Measurements from ENCODE around the gene ZSWIM4. TPM values are rescaled to one million over a fixed set of nuclear protein-coding genes. Genes with fewer than 3 reads are reported as not detected.

ZSWIM4 gene
- polyA plus RNA-seq, 3 donors: 6.6 to 11.1 (median 9.8) TPM

DNA sequence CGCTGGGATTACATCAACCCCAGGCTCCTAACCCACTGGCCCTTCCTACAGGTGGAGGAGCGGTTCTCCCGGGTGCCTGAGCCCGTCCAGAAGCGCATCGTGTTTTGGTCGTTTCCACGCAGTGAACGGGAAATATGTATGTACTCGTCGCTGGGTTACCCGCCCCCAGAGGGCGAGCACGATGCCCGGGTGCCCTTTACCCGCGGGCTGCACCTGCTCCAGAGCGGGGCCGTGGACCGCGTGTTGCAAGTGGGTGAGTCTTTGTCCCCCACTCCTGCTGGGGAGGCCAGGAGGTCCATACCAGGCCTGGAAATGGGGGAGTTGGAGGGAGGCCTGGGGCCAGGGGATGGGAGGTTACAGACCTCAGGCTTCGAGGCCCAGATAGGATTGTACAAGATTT, 4.4 kb downstream of the ZSWIM4 start:
- DNase-seq (ENCODE audit: extremely low read depth in 1 of 11, low read depth in 9 of 11, low spot score in 4 of 11): no peak

DNA sequence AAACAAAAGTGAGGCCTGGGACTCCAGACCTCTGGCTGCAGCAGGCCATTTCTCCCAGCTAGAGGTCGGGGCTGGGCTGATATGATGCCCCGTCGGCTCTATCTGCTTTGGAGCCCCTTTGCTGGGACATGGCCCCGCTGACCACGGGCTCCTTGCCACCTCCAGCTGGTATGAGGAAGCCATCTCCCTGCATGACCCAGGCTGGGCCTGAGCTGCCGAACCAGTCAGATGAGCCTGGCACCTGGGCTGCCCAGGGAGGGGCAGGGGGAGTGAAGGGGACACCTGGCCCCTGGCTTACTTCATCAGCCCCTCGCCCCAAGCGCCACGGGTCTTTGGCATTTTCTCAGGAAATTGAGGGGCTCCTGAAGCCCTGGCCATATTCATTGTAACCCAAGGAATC, 7.8 kb downstream of the ZSWIM4 start:
- DNase-seq (ENCODE audit: extremely low read depth in 1 of 11, low read depth in 9 of 11, low spot score in 4 of 11): no peak

DNA sequence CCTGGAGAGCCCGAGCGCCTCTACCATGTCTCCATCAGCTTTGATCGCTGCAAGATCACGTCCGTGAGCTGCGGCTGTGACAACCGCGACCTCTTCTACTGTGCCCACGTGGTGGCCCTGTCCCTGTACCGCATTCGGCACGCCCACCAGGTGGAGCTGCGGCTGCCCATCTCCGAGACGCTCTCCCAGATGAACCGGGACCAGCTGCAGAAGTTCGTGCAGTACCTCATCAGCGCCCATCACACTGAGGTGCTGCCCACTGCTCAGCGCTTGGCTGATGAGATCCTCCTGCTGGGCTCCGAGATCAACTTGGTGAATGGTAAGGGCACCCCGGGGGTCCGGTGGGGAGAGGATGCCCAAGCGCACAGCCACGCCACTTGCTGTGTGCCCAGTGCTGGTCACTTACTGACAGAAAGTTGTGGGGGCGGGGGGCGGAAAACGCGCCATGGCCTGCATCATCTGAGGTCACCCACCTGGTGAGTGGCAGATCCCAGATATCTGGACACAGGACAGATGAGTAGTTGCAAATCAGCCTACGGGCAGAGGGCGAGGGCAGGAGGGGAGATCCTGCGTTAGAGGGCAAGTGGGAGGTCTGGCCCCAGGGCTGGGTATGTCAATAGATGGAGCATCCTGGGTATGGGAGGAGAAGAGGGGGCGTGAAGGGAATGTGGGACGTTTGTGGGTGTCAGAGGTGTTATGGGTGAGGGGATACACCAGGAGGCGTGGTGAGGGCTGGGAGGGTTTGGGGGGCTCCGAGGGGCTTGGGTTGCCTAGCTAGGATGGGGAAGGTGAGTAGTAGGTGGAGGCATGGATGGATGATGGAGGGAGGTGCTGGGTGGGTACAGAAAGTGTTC, 9.8 kb downstream of the ZSWIM4 start:
- no peak for DNase-seq (ENCODE audit: extremely low read depth in 1 of 11, low read depth in 9 of 11, low spot score in 4 of 11)

DNA sequence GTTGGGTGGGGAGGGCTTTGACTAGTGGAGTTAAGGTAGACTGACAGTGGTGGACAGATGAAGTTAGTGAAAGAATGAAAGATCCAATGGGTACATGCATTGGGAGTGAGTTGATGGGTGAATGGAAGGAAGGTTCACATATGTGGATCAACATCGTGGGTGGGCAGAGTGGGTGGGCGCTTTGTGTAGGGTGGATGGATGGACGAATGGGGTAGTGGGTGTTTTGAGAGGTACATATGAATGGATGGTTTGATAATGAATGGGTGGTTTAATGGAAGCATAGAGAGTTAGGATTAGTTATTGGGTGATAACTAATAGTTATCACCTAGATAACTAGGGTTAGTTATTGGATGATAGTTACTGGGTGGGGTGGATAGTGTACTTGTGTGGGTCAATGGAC, 11.5 kb downstream of the ZSWIM4 start:
- DNase-seq (ENCODE audit: extremely low read depth in 1 of 11, low read depth in 9 of 11, low spot score in 4 of 11): no peak

DNA sequence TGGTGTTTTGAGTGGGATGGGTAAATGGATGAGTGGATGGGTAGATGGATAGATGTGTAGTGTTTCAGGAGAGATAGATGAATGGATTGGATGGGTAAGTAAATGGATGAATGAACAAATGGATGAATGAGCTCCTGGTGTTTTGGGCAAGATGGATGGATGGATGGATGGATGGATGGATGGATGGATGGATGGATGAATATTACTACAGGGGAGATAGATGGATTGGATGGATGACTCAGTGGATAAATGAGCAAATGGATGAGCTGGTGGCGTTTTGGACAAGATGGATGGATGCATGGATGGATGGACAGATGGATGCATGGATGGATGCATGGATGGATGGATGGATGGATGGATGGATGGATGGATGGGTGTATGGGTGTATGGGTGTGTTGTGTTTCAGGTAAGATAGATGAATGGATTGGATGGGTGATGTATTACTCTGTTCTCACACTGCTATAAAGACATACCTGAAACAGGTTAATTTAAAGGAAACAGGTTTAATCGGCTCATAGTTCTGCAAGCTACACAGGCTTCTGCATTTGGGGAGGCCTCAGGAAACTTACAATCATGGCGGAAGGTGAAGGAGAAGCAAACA, 12.3 kb downstream of the ZSWIM4 start:
- no peak for DNase-seq (ENCODE audit: extremely low read depth in 1 of 11, low read depth in 9 of 11, low spot score in 4 of 11)

DNA sequence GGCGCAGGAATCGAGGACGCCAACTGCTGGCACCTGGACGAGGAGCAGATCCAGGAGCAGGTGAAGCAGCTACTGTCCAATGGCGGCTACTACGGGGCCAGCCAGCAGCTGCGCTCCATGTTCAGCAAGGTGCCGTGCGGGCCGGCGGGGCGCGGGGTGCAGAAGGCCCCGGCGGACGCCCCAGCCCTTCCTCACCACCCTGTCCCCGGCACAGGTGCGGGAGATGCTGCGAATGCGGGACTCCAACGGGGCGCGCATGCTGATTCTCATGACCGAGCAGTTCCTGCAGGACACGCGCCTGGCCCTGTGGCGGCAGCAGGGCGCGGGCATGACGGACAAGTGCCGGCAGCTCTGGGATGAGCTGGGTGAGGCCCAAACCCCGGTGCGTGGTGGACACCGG, 13.6 kb downstream of the ZSWIM4 start:
- no peak for DNase-seq (ENCODE audit: extremely low read depth in 1 of 11, low read depth in 9 of 11, low spot score in 4 of 11)

DNA sequence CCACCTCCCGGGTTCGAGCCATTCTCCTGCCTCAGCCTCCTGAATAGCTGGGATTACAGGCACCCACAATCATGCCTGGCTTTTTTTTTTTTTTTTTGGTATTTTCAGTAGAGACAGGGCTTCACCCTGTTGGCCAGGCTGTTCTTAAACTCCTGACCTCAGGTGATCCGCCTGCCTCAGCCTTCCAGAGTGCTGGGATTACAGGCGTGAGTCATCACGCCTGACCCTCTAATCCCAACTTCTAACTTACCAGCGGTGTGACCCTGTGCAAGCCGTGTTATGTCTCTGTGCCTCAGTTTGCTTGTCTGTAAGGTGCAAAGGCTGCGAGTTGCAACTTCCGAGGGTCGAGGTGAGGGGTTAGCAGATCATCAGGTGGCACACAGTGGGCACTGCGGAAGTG, 17.3 kb downstream of the ZSWIM4 start:
- no peak for DNase-seq (ENCODE audit: extremely low read depth in 1 of 11, low read depth in 9 of 11, low spot score in 4 of 11)

DNA sequence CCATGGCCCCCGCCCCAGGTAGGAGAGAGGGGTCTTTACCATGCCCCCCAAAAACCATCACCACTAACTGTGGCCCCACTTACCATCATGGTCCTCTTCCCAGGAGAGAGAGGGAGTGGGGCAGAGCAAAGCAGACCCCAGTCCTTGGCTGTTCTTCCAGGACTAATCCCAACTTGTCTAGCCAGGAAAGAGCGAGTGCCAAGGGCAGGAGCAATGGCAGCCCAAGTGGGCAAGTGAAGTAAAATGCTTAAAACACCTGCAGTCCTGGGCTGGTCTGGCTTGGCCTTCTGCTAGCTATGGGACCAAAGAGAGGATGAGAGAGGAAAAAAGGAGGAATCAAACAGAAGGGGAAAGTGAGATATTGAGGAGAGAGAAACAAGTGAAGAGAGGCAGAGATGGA, 17.9 kb downstream of the ZSWIM4 start:
- DNase-seq (ENCODE audit: extremely low read depth in 1 of 11, low read depth in 9 of 11, low spot score in 4 of 11): no peak

DNA sequence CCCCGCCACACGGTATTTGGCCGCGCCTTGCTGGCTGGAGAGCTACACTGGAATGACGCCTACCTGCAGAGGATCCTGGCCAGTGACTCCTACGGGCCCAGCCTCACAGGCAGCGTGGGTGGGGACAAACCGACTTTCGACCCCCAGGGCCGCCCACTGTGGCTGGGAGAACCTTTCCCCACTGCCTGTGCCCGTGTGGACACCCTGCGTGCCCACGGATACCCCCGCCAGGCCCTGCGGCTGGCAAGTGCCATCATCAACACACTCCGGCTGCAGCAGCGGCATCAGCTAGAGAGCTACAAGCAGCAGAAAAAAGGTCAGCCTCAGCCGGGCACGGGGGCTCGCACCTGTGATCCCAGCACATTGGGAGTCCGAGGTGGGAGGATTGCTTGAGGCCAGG, 19.3 kb downstream of the ZSWIM4 start:
- no peak for DNase-seq (ENCODE audit: extremely low read depth in 1 of 11, low read depth in 9 of 11, low spot score in 4 of 11)

DNA sequence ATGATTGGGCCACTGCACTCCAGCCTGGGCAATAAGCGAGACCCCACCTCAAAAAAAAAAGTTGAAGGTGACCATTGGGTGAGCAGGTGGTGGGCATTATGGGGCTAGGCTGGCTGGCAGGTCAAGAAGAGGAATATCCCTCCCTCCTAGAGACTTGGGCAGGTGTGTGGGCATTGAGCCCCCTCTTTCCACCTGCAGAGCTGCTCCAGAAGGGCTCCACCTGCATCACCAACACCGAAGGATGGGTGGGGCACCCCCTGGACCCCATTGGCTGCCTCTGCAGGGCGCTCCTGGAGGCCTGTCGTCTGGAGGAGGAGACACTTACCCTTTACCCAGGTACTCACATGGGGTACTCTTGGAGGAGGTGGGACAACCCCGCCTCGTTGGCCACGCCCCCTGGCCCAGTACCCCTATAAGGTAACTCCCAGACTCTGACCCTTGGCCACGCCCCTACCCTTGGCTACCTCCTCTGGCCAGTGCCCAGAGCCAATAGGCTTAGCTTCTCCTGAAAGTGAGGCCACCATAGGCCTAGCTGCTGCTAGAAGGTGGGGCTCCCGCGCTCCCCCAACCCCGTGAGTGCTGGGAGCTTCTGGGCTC, 21.9 kb downstream of the ZSWIM4 start:
- no peak for DNase-seq (ENCODE audit: extremely low read depth in 1 of 11, low read depth in 9 of 11, low spot score in 4 of 11)

DNA sequence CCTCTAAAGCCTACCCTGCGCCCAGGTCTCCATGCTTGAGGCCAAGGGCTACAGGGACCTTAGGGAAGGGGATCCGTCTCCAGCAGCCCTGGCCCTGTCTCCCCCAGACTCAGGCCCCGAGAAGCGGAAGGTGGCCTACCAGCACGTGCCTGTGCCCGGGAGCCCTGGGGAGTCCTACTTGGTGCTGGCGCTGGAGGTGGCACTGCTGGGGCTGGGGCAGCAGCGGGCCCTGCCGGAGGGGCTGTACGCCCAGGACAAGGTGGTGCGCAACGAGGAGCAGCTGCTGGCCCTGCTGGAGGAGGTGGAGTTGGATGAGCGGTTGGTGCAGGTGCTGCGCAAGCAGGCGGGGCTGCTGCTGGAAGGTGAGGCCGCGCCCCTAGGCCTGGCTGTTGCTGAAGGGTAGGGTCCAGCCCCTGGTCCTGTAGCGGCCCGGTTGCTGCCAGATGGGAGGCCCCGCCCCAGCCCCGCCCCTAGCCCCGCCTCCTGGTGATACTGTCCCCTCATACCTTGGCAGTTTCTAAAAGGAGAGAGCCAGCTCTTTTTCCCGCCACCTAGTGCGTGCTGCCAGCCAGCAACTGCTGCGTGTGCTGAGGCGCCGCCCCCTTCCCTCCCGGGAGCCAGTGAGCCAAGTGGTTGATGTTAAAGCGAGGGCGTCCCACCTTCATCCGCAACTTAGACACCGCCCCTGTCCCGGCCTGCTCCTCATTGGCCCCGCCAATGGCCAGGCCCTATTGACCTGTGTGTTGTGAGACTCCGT, 22.6 kb downstream of the ZSWIM4 start:
- DNase-seq (ENCODE audit: extremely low read depth in 1 of 11, low read depth in 9 of 11, low spot score in 4 of 11): no peak

DNA sequence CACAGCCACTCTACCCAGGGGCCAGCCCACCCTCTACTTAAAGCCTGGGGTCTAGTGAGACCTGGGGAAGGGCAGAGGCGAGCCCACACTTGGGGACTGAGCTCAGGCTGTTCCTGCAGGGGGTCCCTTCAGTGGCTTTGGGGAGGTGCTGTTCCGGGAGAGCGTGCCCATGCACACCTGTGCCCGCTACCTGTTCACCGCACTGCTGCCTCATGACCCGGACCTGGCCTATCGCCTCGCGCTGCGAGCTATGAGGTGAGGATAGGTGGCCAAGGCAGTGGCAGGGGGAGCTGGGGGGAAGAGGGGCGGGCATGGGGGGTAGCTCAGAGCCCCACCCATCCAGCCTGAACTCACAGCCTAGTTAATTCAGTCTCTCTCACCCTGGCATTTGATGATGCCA, 24.0 kb downstream of the ZSWIM4 start:
- no peak for DNase-seq (ENCODE audit: extremely low read depth in 1 of 11, low read depth in 9 of 11, low spot score in 4 of 11)

DNA sequence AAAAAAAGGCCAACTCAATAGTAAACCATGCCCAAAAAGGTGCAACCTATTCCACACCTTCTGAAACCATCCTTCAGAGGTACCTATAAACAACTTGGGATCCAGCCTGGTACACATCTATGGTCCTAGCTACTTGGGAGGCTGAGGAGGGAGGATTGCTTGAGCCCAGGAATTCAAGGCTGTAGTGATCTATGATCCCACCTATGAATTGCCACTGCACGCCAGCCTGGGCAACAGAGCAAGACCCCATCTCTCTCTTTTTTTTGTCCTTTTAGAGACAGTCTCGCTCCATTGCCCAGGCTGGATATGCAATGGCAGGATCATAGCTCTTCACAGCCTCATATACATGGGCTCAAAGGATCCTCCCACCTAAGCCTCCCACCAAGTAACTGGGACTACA, 26.0 kb downstream of the ZSWIM4 start:
- DNase-seq (ENCODE audit: extremely low read depth in 1 of 11, low read depth in 9 of 11, low spot score in 4 of 11): no peak

DNA sequence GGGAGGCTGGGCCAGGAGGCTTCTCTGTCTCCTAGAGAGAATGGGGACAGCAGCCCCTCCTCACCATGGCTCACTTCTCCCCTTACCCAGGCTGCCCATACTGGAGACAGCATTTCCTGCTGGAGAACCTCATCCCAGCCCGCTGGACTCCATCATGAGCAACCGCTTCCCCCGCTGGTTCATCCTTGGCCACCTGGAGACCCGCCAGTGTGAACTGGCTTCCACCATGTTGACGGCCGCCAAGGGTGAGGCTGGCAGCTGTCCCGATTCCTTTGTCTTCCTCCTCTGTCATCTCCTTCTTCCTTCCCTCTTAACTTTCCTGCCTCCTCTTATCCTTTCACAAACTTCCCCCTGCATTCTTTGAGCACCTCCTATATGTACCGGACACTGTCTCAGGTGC, 28.0 kb downstream of the ZSWIM4 start:
- DNase-seq (ENCODE audit: extremely low read depth in 1 of 11, low read depth in 9 of 11, low spot score in 4 of 11): no peak

DNA sequence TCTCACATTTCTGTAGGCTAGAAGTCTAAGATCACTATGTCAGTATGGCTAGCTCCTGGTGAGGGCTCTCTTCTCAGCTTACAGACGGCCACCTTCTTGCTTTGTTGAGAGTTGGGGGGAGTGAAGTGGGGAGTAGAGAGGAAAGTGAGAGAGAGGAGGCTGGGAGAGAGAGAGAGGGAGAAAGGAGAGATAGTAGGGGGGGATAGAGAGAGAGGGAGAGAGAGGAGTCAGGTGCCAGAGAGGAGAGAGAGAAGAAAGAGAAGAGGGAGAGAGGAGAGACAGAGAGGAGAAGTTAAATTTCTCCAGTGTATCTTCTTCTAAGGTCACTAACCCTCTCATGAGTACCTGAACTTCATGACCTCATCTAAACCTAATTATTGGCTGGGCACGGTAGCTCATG, 28.7 kb downstream of the ZSWIM4 start:
- no peak for DNase-seq (ENCODE audit: extremely low read depth in 1 of 11, low read depth in 9 of 11, low spot score in 4 of 11)

DNA sequence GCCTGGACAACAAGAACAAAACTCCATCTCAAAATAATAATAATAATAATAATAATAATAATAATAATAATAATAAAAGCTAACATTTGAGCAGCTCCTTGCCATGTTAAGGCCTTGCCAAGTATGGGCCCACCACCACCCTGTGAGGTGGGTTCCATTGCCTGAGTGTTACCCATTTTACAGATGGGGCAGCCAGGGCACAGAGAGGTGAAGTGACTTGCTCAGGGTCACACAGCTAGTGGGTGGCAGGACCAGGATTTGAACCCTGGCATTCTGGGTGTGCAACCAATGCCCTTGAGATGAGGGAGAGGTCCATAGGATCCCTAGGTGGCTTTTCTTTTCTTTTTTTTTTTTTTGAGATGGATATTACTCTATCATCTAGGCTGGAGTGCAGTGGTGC, 29.5 kb downstream of the ZSWIM4 start:
- no peak for DNase-seq (ENCODE audit: extremely low read depth in 1 of 11, low read depth in 9 of 11, low spot score in 4 of 11)

DNA sequence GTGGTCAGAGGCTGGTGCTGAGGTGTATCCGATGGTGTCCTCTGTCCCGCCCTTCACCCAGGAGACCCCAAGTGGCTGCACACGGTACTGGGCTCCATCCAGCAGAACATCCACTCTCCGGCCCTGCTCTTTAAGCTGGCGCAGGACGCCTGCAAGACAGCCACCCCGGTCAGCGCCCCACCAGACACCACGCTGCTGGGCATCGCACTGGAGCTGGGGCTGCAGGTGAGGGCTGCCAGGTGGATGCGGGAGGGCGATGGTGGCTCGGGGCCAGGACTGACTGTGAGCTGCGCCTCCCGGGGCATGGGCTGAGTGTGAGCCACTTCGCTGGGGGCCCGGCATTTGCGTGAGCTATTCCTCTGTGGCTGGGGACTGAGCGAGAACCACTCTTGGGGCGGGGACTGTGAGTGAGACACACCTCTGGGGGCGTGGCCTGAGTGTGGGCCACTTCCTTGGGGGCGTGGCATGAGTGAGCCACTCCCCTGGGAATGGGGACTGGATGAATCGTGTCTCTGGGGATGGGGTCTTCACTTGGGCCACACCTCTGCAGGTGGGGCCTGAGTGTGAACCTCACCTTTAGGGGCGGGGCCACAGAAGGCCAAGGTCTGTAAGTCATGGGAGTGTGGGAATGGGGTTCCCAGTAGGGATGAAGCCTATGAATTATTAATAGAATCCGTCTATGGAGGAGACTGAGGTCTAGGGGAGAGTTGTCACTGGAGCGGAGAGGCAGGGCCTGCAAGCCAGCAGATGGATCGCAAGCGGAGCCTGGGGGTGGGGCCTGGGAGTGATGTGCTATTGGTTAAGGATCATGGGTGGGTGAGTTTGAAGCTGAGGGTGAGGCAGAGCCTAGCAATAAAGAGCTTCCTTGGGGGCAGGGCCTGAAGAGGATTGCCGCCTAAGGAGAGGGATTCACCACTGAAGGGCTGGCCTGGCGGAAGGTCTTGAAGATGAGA, 30.5 kb downstream of the ZSWIM4 start:
- DNase-seq (ENCODE audit: extremely low read depth in 1 of 11, low read depth in 9 of 11, low spot score in 4 of 11): no peak

DNA sequence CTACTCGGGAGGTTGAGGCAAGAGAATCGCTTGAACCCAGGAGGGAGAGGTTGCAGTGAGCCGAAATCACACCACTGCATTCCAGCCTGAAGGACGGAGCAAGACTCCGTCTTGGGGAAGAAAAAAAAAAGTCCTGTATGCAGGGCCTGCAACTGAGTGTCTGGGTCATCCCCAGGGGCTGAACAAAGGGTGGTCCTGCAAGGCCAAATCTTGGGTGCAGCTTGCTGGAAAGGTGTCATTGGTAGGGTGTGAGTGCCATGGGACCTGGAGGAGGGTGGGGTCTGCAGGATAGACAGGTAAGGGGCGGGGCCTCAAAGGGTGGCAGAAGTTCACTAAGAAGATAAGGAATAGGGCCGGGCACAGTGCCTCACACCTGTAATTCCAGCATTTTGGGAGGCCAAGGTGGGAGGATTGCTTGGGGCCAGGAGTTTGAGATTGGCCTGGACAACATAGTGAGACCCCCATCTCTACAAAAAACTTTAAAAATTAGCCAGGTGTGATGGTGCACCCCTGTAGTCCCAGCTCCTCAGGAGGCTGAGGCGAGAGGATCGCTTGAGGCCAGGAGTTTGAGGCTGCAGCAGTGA, 31.5 kb downstream of the ZSWIM4 start:
- DNase-seq (ENCODE audit: extremely low read depth in 1 of 11, low read depth in 9 of 11, low spot score in 4 of 11): no peak

All from renal cortex interstitium (tissue), 11 donors.